MCF 10A (cell line): ENCODE measurements around the gene ALX1. TPM values are rescaled to one million over a fixed set of nuclear protein-coding genes. Genes with fewer than 3 reads are reported as not detected.

Source experiments
- BruUV-seq: library from RNA; stranded (reverse); fragments of 400-500 nt; replicated peaks from 2 replicates; lab custom pipeline; 2021; lab: Mats Ljungman, UMichigan
- CTCF ChIA-PET: fragments of 300-600 bp; sonication (Branson Sonifier 250); formaldehyde crosslinking; extraction: SDS; loops from one replicate; lab custom pipeline; 2021; ENCODE audit warnings: antibody characterized with exemption, inconsistent platforms; lab: Yijun Ruan, JAX
- POLR2A ChIA-PET: fragments of 300-600, 350-650 bp; sonication (Branson Sonifier 250); formaldehyde crosslinking; extraction: SDS; loops from one replicate; lab custom pipeline; 2020; ENCODE audit warnings: antibody characterized with exemption, inconsistent platforms; lab: Yijun Ruan, JAX
- DNase-seq: peaks from one replicate; pipeline ENCODE4 v3.0.0-alpha.2; 2018; ENCODE audit not compliant: unreplicated experiment
- H3K27ac Mint-ChIP-seq: one replicate; pipeline ENCODE4 v1.8.0; 2022; ENCODE audit warnings: mild to moderate bottlenecking, low read depth, mixed read lengths; ENCODE audit not compliant: unreplicated experiment
- H3K27me3 Mint-ChIP-seq: one replicate; pipeline ENCODE4 v1.8.0; 2022; ENCODE audit warnings: mixed read lengths; ENCODE audit not compliant: insufficient read depth, unreplicated experiment
- H3K36me3 Mint-ChIP-seq: one replicate; pipeline ENCODE4 v1.8.0; 2022; ENCODE audit warnings: mild to moderate bottlenecking, moderate library complexity, mixed read lengths; ENCODE audit not compliant: insufficient read depth, unreplicated experiment
- H3K4me1 Mint-ChIP-seq: one replicate; pipeline ENCODE4 v1.8.0; 2022; ENCODE audit warnings: mixed read lengths; ENCODE audit not compliant: insufficient read depth, unreplicated experiment
- H3K4me3 Mint-ChIP-seq: one replicate; pipeline ENCODE4 v1.8.0; 2022; ENCODE audit warnings: mild to moderate bottlenecking, moderate library complexity, mixed read lengths; ENCODE audit not compliant: unreplicated experiment
- H3K9me3 Mint-ChIP-seq: one replicate; pipeline ENCODE4 v1.8.0; 2022; ENCODE audit warnings: mixed read lengths; ENCODE audit not compliant: unreplicated experiment
- CTCF ChIP-seq: fragments of 200-600 bp; IDR thresholded peaks from one replicate; pipeline ENCODE4 v1.8.0; 2022; ENCODE audit warnings: antibody characterized with exemption, mild to moderate bottlenecking; ENCODE audit not compliant: unreplicated experiment
- intact Hi-C: fragments of 100-400 bp; cut with micrococcal nuclease; formaldehyde crosslinking; loops from 2 replicates; pipeline ENCODE4 v1.14.1; 2022
- total RNA-seq: library from RNA; stranded (reverse); gene quantifications from 2 replicates; pipeline ENCODE4 v1.2.3, GENCODE V29; 2022

ALX1 gene
- total RNA-seq, 1 experiment from 2014 or later, result not detected

DNA sequence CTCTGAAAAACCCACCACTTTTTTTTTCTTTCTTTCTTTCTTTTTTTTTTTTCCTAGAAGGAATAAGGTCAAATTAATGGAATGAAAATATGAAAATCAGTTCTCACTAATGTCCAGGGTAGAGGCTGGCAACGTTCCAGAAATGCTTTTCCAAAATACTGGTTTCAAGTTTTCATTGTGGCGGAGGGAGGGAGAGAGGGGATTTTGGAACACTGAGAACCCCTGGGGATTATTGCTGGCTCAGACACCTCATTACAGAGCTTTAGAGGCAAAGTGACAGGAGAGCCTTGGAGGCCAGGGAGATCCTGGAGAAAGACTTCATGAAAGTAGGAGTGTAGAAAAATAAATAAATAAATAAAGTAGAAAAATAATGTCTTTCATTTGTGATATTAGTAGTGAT lies 45.4 kb downstream of the ALX1 start:
- Mint-ChIP-seq H3K4me1 (peaks cover 4% of the 10 kb centered on the region), H3K27ac (no peak overlapping the region), H3K9me3 (no peaks in the 10 kb centered on the region), H3K4me3 (no peak overlapping the region), H3K27me3 (no peaks in the 10 kb centered on the region), H3K36me3 (no peaks in the 10 kb centered on the region)
- no peak for TF ChIP-seq CTCF
- intact Hi-C loops, result no loop called here
- no peak for DNase-seq
- CTCF ChIA-PET, result no interaction called here
- POLR2A ChIA-PET, result no interaction called here
- BruUV-seq, result no TSS peak

GRCh38 chr12:85329913-85330312 lies 49.9 kb downstream of the ALX1 start:
- no TSS peak for BruUV-seq
- no peak overlapping the region for H3K27ac Mint-ChIP-seq
- H3K9me3 Mint-ChIP-seq, result no peaks in the 10 kb centered on the region
- ChIA-PET POLR2A (no interaction called here), CTCF (interaction anchor here (2.7 kb wide), 1 partner anchor 20 kb away, joined by 12 read pairs; no protein-coding TSS in a partner anchor)
- no peak for TF ChIP-seq CTCF
- no peaks in the 10 kb centered on the region for H3K36me3 Mint-ChIP-seq
- no peaks in the 10 kb centered on the region for H3K27me3 Mint-ChIP-seq
- H3K4me1 Mint-ChIP-seq, result peaks cover 8% of the 10 kb centered on the region
- no peak for DNase-seq
- intact Hi-C loops, result no loop called here
- H3K4me3 Mint-ChIP-seq, result no peak overlapping the region

DNA sequence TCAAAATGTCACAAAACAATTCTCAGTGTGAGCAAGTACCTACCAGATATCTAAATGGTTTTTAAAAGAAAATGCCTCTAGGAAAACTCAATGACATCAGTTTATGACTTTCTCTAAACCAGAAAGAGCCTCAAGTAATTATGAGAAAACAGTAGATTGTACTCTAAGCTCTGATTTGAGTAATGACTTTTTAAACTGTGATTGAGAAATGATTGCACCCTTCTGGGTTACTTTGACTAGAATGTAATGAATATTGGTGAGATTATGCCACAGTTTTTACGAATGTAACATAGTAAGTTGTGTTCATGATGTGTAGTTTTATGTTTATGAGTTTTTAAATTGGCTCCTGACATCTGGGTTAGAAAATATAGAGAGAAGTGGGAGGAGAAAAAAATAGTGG lies 68.8 kb downstream of the ALX1 start:
- no TSS peak for BruUV-seq
- Mint-ChIP-seq H3K27ac (no peak overlapping the region), H3K4me3 (no peak overlapping the region), H3K9me3 (no peaks in the 10 kb centered on the region), H3K36me3 (no peaks in the 10 kb centered on the region), H3K4me1 (no peaks in the 10 kb centered on the region), H3K27me3 (no peaks in the 10 kb centered on the region)
- no peak for TF ChIP-seq CTCF
- intact Hi-C loops, result no loop called here
- ChIA-PET POLR2A (no interaction called here), CTCF (no interaction called here)
- DNase-seq, result no peak

DNA sequence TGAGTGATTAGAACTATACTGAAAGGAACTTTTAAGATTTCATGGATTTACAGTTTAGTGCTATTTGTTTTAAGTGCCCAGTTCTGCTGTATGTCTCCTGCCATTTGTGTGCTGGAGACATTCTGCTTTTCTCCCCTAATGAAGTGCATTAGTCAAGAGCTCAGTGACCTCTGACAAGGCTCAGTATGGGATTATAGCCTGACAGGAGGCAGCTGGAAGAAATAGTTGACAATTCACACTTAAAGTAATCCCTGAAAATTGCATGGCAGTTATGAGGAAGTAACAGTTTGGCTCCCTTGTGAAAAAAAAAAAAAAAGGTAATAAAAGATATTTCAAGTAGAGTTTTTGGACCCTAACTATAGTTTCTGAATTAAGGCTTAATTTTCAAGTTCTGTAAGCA lies 70.3 kb downstream of the ALX1 start:
- ChIA-PET POLR2A (no interaction called here), CTCF (interaction anchor here (1.3 kb wide), 1 partner anchor 40 kb away, joined by 5 read pairs; no protein-coding TSS in a partner anchor)
- Mint-ChIP-seq H3K4me3 (no peak overlapping the region), H3K27ac (no peak overlapping the region), H3K9me3 (no peaks in the 10 kb centered on the region), H3K27me3 (no peaks in the 10 kb centered on the region), H3K4me1 (no peaks in the 10 kb centered on the region), H3K36me3 (no peaks in the 10 kb centered on the region)
- no TSS peak for BruUV-seq
- no peak for TF ChIP-seq CTCF
- no peak for DNase-seq
- intact Hi-C loops, result no loop called here

Other genes starting within 250 kb of the ALX1 start
- 0.63 and 1.1 TPM in 2 replicates for gene TSPAN19, start 243.9 kb upstream of the ALX1 start, total RNA-seq
- gene LRRIQ1, start 243.9 kb upstream of the ALX1 start, total RNA-seq, result 0.70 and 1.5 TPM in 2 replicates